ENCODE results near the gene ZNF853. TPM values are rescaled to one million over a fixed set of nuclear protein-coding genes. Genes with fewer than 3 reads are reported as not detected.
A peak's percentile ranks its signal among the peaks of the same experiment; 100 is the strongest.
"Not testable (repeated sequence)": the region's sequence is repeated elsewhere in the genome, so short reads cannot be mapped to it uniquely, and the experiment has no call there.

ZNF853 gene
- polyA plus RNA-seq, 1 of the 3 experiments (the other 2 are of a cell fraction) = 15.9 TPM

DNA sequence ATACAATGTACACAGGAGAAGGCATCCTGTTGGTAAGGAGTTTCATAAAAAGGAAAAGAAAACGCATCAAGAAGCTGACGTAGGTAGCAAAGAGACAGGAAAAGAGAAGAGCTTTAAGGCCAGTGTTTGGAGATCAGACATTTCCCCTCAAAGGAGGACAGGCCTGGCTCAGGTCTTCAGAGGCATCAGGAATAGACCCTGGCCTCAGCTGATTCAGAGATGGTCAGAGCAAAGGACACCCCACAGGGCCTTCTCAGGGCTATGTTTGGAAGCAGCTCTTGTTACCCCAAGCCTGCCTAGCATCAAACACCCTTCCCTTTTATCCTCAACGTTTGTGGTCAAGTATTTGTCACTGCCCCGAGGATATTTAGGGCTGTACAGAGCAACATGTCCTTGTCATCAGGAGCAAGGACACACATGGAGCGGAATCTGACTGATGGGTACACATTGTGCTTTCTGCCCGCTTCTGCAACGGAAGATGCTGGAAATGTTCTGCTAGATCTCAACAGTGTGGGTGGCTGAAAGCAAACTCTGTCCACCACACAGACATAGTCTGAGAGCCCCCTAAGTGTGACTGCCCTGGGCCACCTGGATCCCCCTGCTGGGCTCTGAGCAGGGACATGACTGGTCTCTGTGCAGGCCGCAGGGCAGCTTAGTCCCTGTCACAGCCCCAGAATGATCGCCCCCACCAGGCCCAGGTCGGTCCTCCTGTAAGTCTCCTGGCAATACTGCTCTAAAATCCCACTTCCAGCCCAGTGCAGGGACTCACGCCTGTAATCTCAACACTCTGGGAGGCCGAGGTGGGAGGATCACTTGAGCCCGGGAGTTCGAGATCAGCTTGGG, 39.2 kb upstream of the ZNF853 start:
- H3K4me2 ChIP-seq = peak overlapping the region; percentile 67
- peaks cover 7 to 8% of the 10 kb centered on the region in 2 experiments for H3K36me3 ChIP-seq (replicated peaks in 1 of 2; ENCODE audit: control insufficient read depth in 1 of 2, insufficient read depth in 2 of 2, low read length in 1 of 2)
- H2AFZ ChIP-seq (ENCODE audit: low read depth) = no peak overlapping the region; the same call in 1 of the 2 replicates
- peak overlapping the region; percentile 45 to 51 for H3K4me3 ChIP-seq (ENCODE audit: low read depth in 2 of 2, low read length in 1 of 2)
- no peaks in the 10 kb centered on the region for H3K9me2 ChIP-seq
- 0 out of 2 replicates have a peak, but pooled peaks have one; percentile 20 for TF ChIP-seq POLR2AphosphoS5 (IDR thresholded peaks at IDR 0.05; ENCODE audit: low read depth, low read length)
- TF ChIP-seq CHD2 (IDR thresholded peaks at IDR 0.05; ENCODE audit: low read length, partially characterized antibody) = no peak
- no peak for TF ChIP-seq REST (IDR thresholded peaks at IDR 0.05; ENCODE audit: low read depth, low read length)
- TF ChIP-seq FOXM1 (IDR thresholded peaks at IDR 0.05; ENCODE audit: low read depth) = no peak
- H4K20me1 ChIP-seq (ENCODE audit: insufficient read depth) = no peaks in the 10 kb centered on the region
- H3K27me3 ChIP-seq (ENCODE audit: insufficient read depth) = no peaks in the 10 kb centered on the region
- H3F3A ChIP-seq (replicated peaks; ENCODE audit: insufficient read depth) = peaks cover 27% of the 10 kb centered on the region
- WGBS (ENCODE audit: low lambda C conversion rate) = 54% methylated on average over 14 of the region's 14 CpGs
- H3K27ac ChIP-seq (ENCODE audit: low read depth in 2 of 2, low read length in 1 of 2) = no peak overlapping the region
- POLR2A ChIA-PET = interaction anchor here (0.9 to 2.7 kb wide), 3 partner anchors 13 to 60 kb away, joined by 3 to 16 read pairs (median 3); partner anchors contain the start of gene INTS15
- peaks cover 13% of the 10 kb centered on the region; the same call in 1 of the 2 replicates for H3K79me2 ChIP-seq (ENCODE audit: insufficient read depth)
- no peak overlapping the region for H3K9ac ChIP-seq
- no peaks in the 10 kb centered on the region for H3K9me3 ChIP-seq
- CTCF ChIA-PET = interaction anchor here (1.2 to 9.7 kb wide), 7 partner anchors 8 to 90 kb away, joined by 5 to 85 read pairs (median 11); partner anchors contain the start of gene INTS15
- H3K4me1 ChIP-seq (ENCODE audit: control insufficient read depth in 1 of 2, insufficient read depth in 2 of 2, low read depth in 1 of 2, low read length in 1 of 2) = peaks cover 0 to 7% of the 10 kb centered on the region in 2 experiments; a peak in 1 of 4 replicates
- peak; percentile 60 for DNase-seq

DNA sequence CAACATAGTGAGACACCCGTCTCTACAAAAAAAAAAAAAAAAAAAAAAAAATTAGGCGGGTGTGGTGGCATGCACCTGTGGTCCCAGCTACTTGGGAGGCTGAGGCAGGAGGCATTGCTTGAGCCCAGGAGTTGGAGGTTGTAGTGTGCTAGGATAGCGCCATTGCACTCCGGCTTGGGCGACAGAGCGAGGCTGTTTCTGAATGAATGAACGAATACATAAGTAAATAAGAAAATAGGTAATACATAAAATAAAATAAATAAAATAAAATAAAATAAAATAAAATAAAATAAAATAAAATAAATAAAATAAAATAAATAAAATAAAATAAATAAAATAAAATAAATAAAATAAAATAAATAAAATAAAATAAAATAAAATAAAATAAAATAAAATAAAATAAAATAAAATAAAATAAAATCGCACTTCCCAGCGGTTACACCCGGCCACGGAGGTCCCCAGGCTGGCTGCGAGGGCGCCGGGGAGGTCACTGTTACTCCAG, 38.5 kb upstream of the ZNF853 start:
- Histone ChIP-seq H3K79me2 (ENCODE audit: insufficient read depth) (peaks cover 13% of the 10 kb centered on the region; the same call in 1 of the 2 replicates), H2AFZ (ENCODE audit: low read depth) (peak overlapping the region; percentile 90; the same call in 1 of the 2 replicates), H3K9ac (peak overlapping the region; percentile 88; the same call in 1 of the 2 replicates), H3K27ac (ENCODE audit: low read depth in 2 of 2, low read length in 1 of 2) (peak overlapping the region; percentile 80 to 89; a peak in 2 of 4 replicates), H3K4me2 (peak overlapping the region; percentile 76), H3K4me3 (ENCODE audit: low read depth in 2 of 2, low read length in 1 of 2) (peak overlapping the region; percentile 62 to 87), H3F3A (replicated peaks; ENCODE audit: insufficient read depth) (peaks cover 27% of the 10 kb centered on the region), H3K36me3 (replicated peaks in 1 of 2; ENCODE audit: control insufficient read depth in 1 of 2, insufficient read depth in 2 of 2, low read length in 1 of 2) (peaks cover 14 to 15% of the 10 kb centered on the region in 2 experiments)
- WGBS (ENCODE audit: low lambda C conversion rate) = 9% methylated on average over 14 of the region's 14 CpGs
- not testable (repeated sequence) for DNase-seq; H3K9me2 ChIP-seq; H4K20me1 ChIP-seq (ENCODE audit: insufficient read depth); H3K27me3 ChIP-seq (ENCODE audit: insufficient read depth); H3K9me3 ChIP-seq; H3K4me1 ChIP-seq (ENCODE audit: control insufficient read depth in 1 of 2, insufficient read depth in 2 of 2, low read depth in 1 of 2, low read length in 1 of 2)
- POLR2A ChIA-PET = interaction anchor here (0.9 to 2.7 kb wide), 2 partner anchors 12 to 61 kb away, joined by 3 to 16 read pairs; partner anchors contain the start of gene INTS15
- CTCF ChIA-PET = interaction anchor here (1.2 to 9.7 kb wide), 4 partner anchors 9 to 67 kb away, joined by 5 to 85 read pairs (median 46); partner anchors contain the start of gene INTS15
